Aorta (tissue), 5 donors: ENCODE results near the gene XPR1. TPM values are rescaled to one million over a fixed set of nuclear protein-coding genes. Genes with fewer than 3 reads are reported as not detected.

ENCODE experiments used
- ATAC-seq: fragments of 200-7000 bp; cut with Tn5 transposase; one replicate; pipeline ENCODE4 v1.9.1; 2022; ENCODE audit warnings: moderate library complexity; ENCODE audit not compliant: low FRiP score
- DNase-seq, 2 donors: peaks; one replicate each; pipeline ENCODE4 v3.0.0-alpha.2; 2020
- H3K27ac ChIP-seq, 2 donors: one replicate each; pipeline ENCODE4 v1.5.1; 2013; ENCODE audit warnings: low read length in 2 of 2, mild to moderate bottlenecking in 2 of 2, moderate library complexity in 2 of 2, control low read depth in 1 of 2, inconsistent platforms in 1 of 2, low read depth in 1 of 2
- H3K27me3 ChIP-seq, 2 donors: one replicate each; pipeline ENCODE4 v1.6.1; 2013; ENCODE audit warnings: control low read depth in 1 of 2, low read length in 1 of 2, mild to moderate bottlenecking in 1 of 2, moderate library complexity in 1 of 2; ENCODE audit not compliant: insufficient read depth in 2 of 2, control insufficient read depth in 1 of 2
- H3K36me3 ChIP-seq, 2 donors: one replicate each; pipeline ENCODE4 v1.6.1; 2013; ENCODE audit warnings: control low read depth in 1 of 2, low read length in 1 of 2, mild to moderate bottlenecking in 1 of 2; ENCODE audit not compliant: insufficient read depth in 2 of 2, control insufficient read depth in 1 of 2
- H3K4me1 ChIP-seq, 2 donors: one replicate each; pipeline ENCODE4 v1.6.1; 2013; ENCODE audit warnings: low read length in 2 of 2, control low read depth in 1 of 2, mild to moderate bottlenecking in 1 of 2, moderate library complexity in 1 of 2; ENCODE audit not compliant: insufficient read depth in 2 of 2, control insufficient read depth in 1 of 2
- H3K4me3 ChIP-seq, 2 donors: one replicate each; pipeline ENCODE4 v1.5.1; 2013; ENCODE audit warnings: low read length in 2 of 2, control low read depth in 1 of 2, mild to moderate bottlenecking in 1 of 2
- H3K9me3 ChIP-seq: one replicate; pipeline ENCODE4 v1.6.1; 2013; ENCODE audit warnings: mild to moderate bottlenecking, low read length; ENCODE audit not compliant: control insufficient read depth
- WGBS, 2 donors: extraction: QIAGEN DNeasy Blood & Tissue Kit; methylation state at CpG; one replicate each; pipeline ENCODE4 v1.1.7; 2013; 5-methylcytosine and 5-hydroxymethylcytosine counted together
- intact Hi-C, 2 donors: fragments of 100-400 bp; cut with DNase I; formaldehyde crosslinking; loops; one replicate each; pipeline versions ENCODE4 v1.14.2 to v1.15.0; 2022
- polyA plus RNA-seq, 2 donors: library from polyadenylated mRNA; stranded (reverse); fragments of 200-250 nt; gene quantifications; one replicate each; pipeline ENCODE4 v1.2.3, GENCODE V29; 2013
- total RNA-seq, 2 donors: library from RNA; stranded (reverse); fragmentation: NEBNext Ultra II Directional; extraction: Animal tissue kit (Norgen Biotek cat#: 25700); gene quantifications; one replicate each; pipeline ENCODE4 v1.2.1, GENCODE V29; 2021
- donor health status: healthy with polysubstance abuse.
- donor health status: Bipolar disorder and iron deficiency.
- donor health status: DM: no; HTN: no; CAD: no.
- donor health status: DM: no; HTN: no; CAD: no.
- donor health status: DM: yes; HTN: yes; CAD: no.

The XPR1 gene
- total and polyA plus RNA-seq, 4 donors, result 4.6 to 55.4 (median 15.6) TPM

- intact Hi-C loops, result no loop called here
- Histone ChIP-seq H3K27me3 (no peaks in the 10 kb centered on the region), H3K4me3 (no peak overlapping the region), H3K4me1 (no peaks in the 10 kb centered on the region), H3K9me3 (no peaks in the 10 kb centered on the region), H3K27ac (no peak overlapping the region), H3K36me3 (no peaks in the 10 kb centered on the region)
- WGBS, 2 donors, result 98 to 100% methylated on average over 1 of the region's 1 CpG
- ATAC-seq, result no peak
- DNase-seq, result no peak
Observed at GRCh38 chr1:180757657-180758056, 125.8 kb downstream of the XPR1 start.

- DNase-seq, result no peak
- no peaks in the 10 kb centered on the region for H3K36me3 ChIP-seq
- WGBS, 2 donors, result 80 to 81% methylated on average over 5 of the region's 5 CpGs
- H3K9me3 ChIP-seq, result no peaks in the 10 kb centered on the region
- H3K27ac ChIP-seq, result no peak overlapping the region
- H3K4me3 ChIP-seq, result no peak overlapping the region
- ATAC-seq, result no peak
- H3K4me1 ChIP-seq, result no peaks in the 10 kb centered on the region
- no peaks in the 10 kb centered on the region for H3K27me3 ChIP-seq
- intact Hi-C loops, result no loop called here
Observed at GRCh38 chr1:180762796-180763195, 131.0 kb downstream of the XPR1 start.

GRCh38 chr1:180765151-180765550 is 133.3 kb downstream of the XPR1 start:
- no peaks in the 10 kb centered on the region for H3K27me3 ChIP-seq
- no peaks in the 10 kb centered on the region for H3K4me1 ChIP-seq
- no peak overlapping the region for H3K4me3 ChIP-seq
- ATAC-seq (no peak), DNase-seq (no peak)
- H3K9me3 ChIP-seq, result no peaks in the 10 kb centered on the region
- intact Hi-C loops, result no loop called here
- no peaks in the 10 kb centered on the region for H3K36me3 ChIP-seq
- WGBS, 2 donors, result 55 to 56% methylated on average over 2 of the region's 2 CpGs
- no peak overlapping the region for H3K27ac ChIP-seq

DNA sequence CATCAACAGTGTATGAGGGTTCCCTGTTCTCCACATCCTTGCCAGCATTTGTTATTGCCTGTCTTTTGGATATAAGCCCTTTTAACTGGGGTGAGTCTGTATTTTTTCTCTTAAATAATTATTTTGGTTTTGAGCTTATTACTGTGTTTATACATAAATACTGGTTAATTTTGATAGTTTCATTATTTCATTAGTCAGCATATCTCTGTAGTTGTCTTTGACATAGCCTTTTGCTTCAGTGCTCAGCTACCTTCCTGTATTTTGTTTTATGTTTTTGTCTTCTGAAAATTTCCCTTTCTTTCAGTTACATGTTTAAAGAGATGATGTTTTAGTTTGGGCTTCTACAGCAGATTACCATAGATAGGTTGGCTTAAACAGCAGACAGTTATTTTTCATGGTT is 138.1 kb downstream of the XPR1 start:
- no peak overlapping the region for H3K27ac ChIP-seq
- peaks cover 0 to 2% of the 10 kb centered on the region in 2 donors for H3K4me1 ChIP-seq
- H3K27me3 ChIP-seq, result no peaks in the 10 kb centered on the region
- no peaks in the 10 kb centered on the region for H3K9me3 ChIP-seq
- no peak overlapping the region for H3K4me3 ChIP-seq
- ATAC-seq (no peak), DNase-seq (no peak)
- no peaks in the 10 kb centered on the region for H3K36me3 ChIP-seq
- intact Hi-C loops, result no loop called here

- no peak overlapping the region for H3K4me3 ChIP-seq
- peaks cover 0 to 2% of the 10 kb centered on the region in 2 donors for H3K4me1 ChIP-seq
- intact Hi-C loops, result no loop called here
- ATAC-seq (no peak), DNase-seq (no peak)
- no peak overlapping the region for H3K27ac ChIP-seq
- 21 to 31% methylated on average over 1 of the region's 1 CpG for WGBS, 2 donors
- H3K36me3 ChIP-seq, result no peaks in the 10 kb centered on the region
- no peaks in the 10 kb centered on the region for H3K27me3 ChIP-seq
- H3K9me3 ChIP-seq, result no peaks in the 10 kb centered on the region
Observed at GRCh38 chr1:180773210-180773865, 141.5 kb downstream of the XPR1 start.

- Histone ChIP-seq H3K9me3 (no peaks in the 10 kb centered on the region), H3K4me3 (no peak overlapping the region), H3K27ac (no peak overlapping the region), H3K27me3 (no peaks in the 10 kb centered on the region), H3K4me1 (peaks cover 0 to 2% of the 10 kb centered on the region in 2 donors), H3K36me3 (no peaks in the 10 kb centered on the region)
- intact Hi-C loops, result loop anchor here in 1 of 2 donors (5.0 kb wide), 1 partner anchor 144 kb away; the partner anchor contains the start of gene XPR1
- DNase-seq (no peak), ATAC-seq (no peak)
- WGBS, 2 donors, result 97 to 98% methylated on average over 2 of the region's 2 CpGs
Observed at GRCh38 chr1:180775801-180776200, 144.0 kb downstream of the XPR1 start.

DNA sequence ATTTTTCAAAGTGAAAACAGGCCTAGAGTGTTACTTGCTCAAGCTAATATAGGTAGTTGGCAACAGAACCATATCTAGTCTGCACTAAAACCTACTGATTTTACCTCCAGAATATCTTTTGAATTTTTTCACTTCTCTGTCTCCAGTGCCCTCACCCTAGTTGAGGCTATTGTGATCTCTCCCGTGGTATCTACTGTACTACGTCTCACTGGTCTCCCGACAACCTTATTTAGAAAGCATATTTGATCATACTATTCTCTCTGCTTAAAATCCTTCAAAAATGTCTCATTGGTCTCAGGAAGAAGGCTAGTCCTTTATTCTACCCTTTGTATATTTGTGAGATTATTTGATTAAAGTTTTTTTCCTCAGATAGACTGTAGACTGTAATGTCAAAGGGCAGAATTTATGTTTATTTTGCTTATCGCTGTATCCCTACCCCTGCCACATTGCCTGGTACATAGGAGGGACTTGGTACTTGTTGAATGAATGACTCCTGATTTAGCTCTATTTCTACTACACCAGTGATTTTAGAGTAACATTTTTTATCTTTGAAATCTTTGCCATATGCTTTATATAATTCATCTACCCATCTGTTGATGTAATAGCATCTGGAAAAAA is 145.4 kb downstream of the XPR1 start:
- ATAC-seq (no peak), DNase-seq (no peak)
- H3K4me3 ChIP-seq, result no peak overlapping the region
- H3K27me3 ChIP-seq, result no peaks in the 10 kb centered on the region
- intact Hi-C loops, result loop anchor here in 1 of 2 donors (5.0 kb wide), 1 partner anchor 145 kb away; the partner anchor contains the start of gene XPR1
- no peaks in the 10 kb centered on the region for H3K9me3 ChIP-seq
- no peak overlapping the region for H3K27ac ChIP-seq
- H3K36me3 ChIP-seq, result no peaks in the 10 kb centered on the region
- H3K4me1 ChIP-seq, result peaks cover 0 to 2% of the 10 kb centered on the region in 2 donors
- 66 to 75% methylated on average over 4 of the region's 4 CpGs for WGBS, 2 donors

DNA sequence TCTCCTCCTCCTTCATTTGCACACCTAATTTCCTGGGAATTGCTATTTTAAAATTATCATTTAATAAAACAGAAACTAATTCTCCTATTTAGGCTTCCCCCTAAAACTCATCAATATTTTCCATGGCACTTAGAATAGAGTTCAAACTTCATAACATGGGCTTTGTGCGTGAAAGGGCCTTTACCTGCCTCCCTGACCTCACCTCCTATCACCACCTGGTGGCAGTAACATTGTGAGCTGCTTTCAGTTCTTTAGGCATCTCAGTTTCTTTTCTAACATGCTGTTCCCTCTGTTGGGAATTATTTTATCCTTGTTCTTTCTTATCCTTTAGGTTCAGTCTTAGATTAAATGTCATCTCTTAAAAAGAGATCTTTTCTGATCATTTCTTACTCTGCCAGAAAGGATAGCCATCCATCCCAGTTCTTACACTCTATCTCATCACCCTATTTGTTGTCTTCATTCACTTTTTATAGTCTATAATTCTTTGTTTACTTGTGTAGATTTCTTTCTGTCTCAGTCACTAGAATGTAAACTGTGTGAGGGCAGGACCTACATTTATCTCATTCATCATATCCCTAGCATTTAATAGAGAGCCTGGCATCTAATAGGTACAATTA is 147.1 kb downstream of the XPR1 start:
- H3K36me3 ChIP-seq, result no peaks in the 10 kb centered on the region
- H3K27me3 ChIP-seq, result no peaks in the 10 kb centered on the region
- ATAC-seq (no peak), DNase-seq (no peak)
- H3K9me3 ChIP-seq, result no peaks in the 10 kb centered on the region
- intact Hi-C loops, result loop anchor here in 1 of 2 donors (5.0 kb wide), 1 partner anchor 147 kb away; the partner anchor contains the start of gene XPR1
- no peak overlapping the region for H3K4me3 ChIP-seq
- 92 to 96% methylated on average over 1 of the region's 1 CpG for WGBS, 2 donors
- H3K4me1 ChIP-seq, result no peaks in the 10 kb centered on the region
- H3K27ac ChIP-seq, result no peak overlapping the region
